Loucy (cell line): Measurements from ENCODE around the gene WDR1.

ENCODE experiments used
- EZH2phosphoT487 ChIP-seq: fragments of 200-600 bp; IDR thresholded peaks from 2 replicates; pipeline ENCODE4 v1.6.1; 2018; ENCODE audit warnings: antibody characterized with exemption, mild to moderate bottlenecking, moderate library complexity, borderline replicate concordance
- TF ChIP-seq, protein P1 (sequence below): fragments of 200-600 bp; sonication (generic); conservative IDR thresholded peaks from 2 replicates; pipeline ENCODE4 v1.5.1; 2014; ENCODE audit warnings: mild to moderate bottlenecking, antibody characterized with exemption, low read length

DNA sequence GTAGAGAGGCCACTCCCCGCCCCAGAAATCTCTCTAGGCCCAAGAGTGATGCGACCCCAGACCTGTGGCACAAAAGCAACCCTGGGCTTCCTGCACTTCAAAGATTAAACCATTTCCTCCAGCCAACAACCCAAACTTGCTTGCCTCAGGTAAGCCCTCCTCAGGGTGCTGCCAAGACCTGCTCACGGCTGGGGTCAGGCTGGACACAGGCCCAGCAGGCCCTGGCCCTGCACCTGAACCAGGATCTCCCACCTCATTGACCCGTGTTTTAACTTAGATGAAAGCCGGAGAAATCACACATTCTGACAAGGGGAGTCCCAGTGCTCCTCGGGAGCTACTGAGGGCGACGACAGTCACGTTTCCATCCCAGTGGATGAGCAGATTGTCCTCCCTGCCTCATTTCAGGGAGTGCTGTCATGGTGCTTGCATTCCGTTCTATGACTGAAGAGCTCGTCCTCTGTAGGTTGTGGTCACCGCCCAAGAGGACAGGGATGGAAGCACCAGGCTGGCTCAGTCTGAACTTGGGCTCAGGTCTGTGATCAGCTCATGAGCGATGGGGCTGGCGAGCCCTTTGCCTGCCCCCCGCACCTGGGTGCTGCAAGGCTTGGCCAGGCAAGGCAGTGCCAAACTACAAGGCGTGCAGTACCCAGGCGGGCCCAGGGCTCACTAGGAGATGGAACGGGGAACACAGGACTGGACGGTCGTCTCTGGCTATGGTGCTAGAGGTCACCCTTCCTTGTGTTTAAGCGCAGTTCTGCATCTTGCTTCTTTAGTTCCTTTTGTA lies 25.9 kb downstream of the WDR1 start:
- no peak for TF ChIP-seq EZH2phosphoT487
- TF ChIP-seq, protein P1, sequence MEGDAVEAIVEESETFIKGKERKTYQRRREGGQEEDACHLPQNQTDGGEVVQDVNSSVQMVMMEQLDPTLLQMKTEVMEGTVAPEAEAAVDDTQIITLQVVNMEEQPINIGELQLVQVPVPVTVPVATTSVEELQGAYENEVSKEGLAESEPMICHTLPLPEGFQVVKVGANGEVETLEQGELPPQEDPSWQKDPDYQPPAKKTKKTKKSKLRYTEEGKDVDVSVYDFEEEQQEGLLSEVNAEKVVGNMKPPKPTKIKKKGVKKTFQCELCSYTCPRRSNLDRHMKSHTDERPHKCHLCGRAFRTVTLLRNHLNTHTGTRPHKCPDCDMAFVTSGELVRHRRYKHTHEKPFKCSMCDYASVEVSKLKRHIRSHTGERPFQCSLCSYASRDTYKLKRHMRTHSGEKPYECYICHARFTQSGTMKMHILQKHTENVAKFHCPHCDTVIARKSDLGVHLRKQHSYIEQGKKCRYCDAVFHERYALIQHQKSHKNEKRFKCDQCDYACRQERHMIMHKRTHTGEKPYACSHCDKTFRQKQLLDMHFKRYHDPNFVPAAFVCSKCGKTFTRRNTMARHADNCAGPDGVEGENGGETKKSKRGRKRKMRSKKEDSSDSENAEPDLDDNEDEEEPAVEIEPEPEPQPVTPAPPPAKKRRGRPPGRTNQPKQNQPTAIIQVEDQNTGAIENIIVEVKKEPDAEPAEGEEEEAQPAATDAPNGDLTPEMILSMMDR: no peak
